GM23338 (cell line): ENCODE data around the gene SPINK7.

Experiments used
- CREB1 ChIP-seq: fragments of 250-450 bp; sonication (Bioruptor Pico); IDR thresholded peaks from 2 replicates; pipeline ENCODE4 v1.5.0; 2020; ENCODE audit warnings: low read depth, mild to moderate bottlenecking, moderate library complexity
- CTCF ChIP-seq, 2 experiments: fragments of 200-600 bp in 1 of 2; sonication (generic) in 1 of 2; conservative IDR thresholded peaks; 2 replicates each; pipeline versions ENCODE4 v1.5.1 to v1.6.1; 2016 to 2017; ENCODE audit warnings: antibody characterized with exemption in 2 of 2, low read depth in 2 of 2, mild to moderate bottlenecking in 2 of 2, moderate library complexity in 1 of 2
- ETS1 ChIP-seq: IDR thresholded peaks from 2 replicates; pipeline ENCODE4 v1.6.1; 2016; ENCODE audit warnings: antibody characterized with exemption
- EZH2 ChIP-seq: fragments of 200-600 bp; sonication (generic); IDR thresholded peaks from one replicate; pipeline ENCODE4 v1.8.0; 2017; ENCODE audit warnings: antibody characterized with exemption, mild to moderate bottlenecking, low read depth; ENCODE audit not compliant: unreplicated experiment
- EZH2phosphoT487 ChIP-seq: fragments of 200-600 bp; sonication (generic); IDR thresholded peaks from one replicate; pipeline ENCODE4 v1.8.1; 2018; ENCODE audit warnings: antibody characterized with exemption; ENCODE audit not compliant: unreplicated experiment
- JUNB ChIP-seq: IDR thresholded peaks from one replicate; pipeline ENCODE4 v1.6.1; 2016; ENCODE audit warnings: antibody characterized with exemption; ENCODE audit not compliant: unreplicated experiment
- NANOG ChIP-seq: IDR thresholded peaks from 2 replicates; pipeline ENCODE4 v1.6.1; 2016; ENCODE audit warnings: antibody characterized with exemption, borderline replicate concordance
- POLR2AphosphoS5 ChIP-seq: IDR thresholded peaks from 2 replicates; pipeline ENCODE4 v1.6.1; 2016; ENCODE audit warnings: antibody characterized with exemption, low read depth
- STAT1 ChIP-seq: IDR thresholded peaks from one replicate; pipeline ENCODE4 v1.6.1; 2016; ENCODE audit warnings: antibody characterized with exemption; ENCODE audit not compliant: unreplicated experiment
- ZNF114 ChIP-seq: fragments of 250-450 bp; sonication (Bioruptor Pico); IDR thresholded peaks from 2 replicates; pipeline ENCODE4 v1.5.0; 2020; ENCODE audit warnings: mild to moderate bottlenecking, moderate library complexity
- ZNF331 ChIP-seq: fragments of 250-450 bp; sonication (Bioruptor Pico); IDR thresholded peaks from 2 replicates; pipeline ENCODE4 v1.5.0; 2020; ENCODE audit warnings: low read depth, mild to moderate bottlenecking, moderate library complexity
- TF ChIP-seq, protein P1 (sequence below): IDR thresholded peaks from one replicate; pipeline ENCODE4 v1.6.1; 2018; ENCODE audit warnings: antibody characterized with exemption; ENCODE audit not compliant: unreplicated experiment
- TF ChIP-seq, protein P2 (sequence below): fragments of 250-450 bp; sonication (Bioruptor Pico); IDR thresholded peaks from 2 replicates; pipeline ENCODE4 v1.5.0; 2020; ENCODE audit warnings: mild to moderate bottlenecking, moderate library complexity

- TF ChIP-seq NANOG (no peak), CTCF (conservative IDR thresholded peaks at IDR 0.05; ENCODE audit: low read depth in 2 of 2) (no peak), CREB1 (no peak), EZH2phosphoT487 (no peak), POLR2AphosphoS5 (no peak), EZH2 (no peak), JUNB (no peak), ETS1 (no peak), ZNF114 (CRISPR knock-in tag) (no peak), STAT1 (no peak), ZNF331 (CRISPR knock-in tag) (no peak)
- TF ChIP-seq, protein P1, sequence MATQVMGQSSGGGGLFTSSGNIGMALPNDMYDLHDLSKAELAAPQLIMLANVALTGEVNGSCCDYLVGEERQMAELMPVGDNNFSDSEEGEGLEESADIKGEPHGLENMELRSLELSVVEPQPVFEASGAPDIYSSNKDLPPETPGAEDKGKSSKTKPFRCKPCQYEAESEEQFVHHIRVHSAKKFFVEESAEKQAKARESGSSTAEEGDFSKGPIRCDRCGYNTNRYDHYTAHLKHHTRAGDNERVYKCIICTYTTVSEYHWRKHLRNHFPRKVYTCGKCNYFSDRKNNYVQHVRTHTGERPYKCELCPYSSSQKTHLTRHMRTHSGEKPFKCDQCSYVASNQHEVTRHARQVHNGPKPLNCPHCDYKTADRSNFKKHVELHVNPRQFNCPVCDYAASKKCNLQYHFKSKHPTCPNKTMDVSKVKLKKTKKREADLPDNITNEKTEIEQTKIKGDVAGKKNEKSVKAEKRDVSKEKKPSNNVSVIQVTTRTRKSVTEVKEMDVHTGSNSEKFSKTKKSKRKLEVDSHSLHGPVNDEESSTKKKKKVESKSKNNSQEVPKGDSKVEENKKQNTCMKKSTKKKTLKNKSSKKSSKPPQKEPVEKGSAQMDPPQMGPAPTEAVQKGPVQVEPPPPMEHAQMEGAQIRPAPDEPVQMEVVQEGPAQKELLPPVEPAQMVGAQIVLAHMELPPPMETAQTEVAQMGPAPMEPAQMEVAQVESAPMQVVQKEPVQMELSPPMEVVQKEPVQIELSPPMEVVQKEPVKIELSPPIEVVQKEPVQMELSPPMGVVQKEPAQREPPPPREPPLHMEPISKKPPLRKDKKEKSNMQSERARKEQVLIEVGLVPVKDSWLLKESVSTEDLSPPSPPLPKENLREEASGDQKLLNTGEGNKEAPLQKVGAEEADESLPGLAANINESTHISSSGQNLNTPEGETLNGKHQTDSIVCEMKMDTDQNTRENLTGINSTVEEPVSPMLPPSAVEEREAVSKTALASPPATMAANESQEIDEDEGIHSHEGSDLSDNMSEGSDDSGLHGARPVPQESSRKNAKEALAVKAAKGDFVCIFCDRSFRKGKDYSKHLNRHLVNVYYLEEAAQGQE, result no peak
- TF ChIP-seq, protein P2, sequence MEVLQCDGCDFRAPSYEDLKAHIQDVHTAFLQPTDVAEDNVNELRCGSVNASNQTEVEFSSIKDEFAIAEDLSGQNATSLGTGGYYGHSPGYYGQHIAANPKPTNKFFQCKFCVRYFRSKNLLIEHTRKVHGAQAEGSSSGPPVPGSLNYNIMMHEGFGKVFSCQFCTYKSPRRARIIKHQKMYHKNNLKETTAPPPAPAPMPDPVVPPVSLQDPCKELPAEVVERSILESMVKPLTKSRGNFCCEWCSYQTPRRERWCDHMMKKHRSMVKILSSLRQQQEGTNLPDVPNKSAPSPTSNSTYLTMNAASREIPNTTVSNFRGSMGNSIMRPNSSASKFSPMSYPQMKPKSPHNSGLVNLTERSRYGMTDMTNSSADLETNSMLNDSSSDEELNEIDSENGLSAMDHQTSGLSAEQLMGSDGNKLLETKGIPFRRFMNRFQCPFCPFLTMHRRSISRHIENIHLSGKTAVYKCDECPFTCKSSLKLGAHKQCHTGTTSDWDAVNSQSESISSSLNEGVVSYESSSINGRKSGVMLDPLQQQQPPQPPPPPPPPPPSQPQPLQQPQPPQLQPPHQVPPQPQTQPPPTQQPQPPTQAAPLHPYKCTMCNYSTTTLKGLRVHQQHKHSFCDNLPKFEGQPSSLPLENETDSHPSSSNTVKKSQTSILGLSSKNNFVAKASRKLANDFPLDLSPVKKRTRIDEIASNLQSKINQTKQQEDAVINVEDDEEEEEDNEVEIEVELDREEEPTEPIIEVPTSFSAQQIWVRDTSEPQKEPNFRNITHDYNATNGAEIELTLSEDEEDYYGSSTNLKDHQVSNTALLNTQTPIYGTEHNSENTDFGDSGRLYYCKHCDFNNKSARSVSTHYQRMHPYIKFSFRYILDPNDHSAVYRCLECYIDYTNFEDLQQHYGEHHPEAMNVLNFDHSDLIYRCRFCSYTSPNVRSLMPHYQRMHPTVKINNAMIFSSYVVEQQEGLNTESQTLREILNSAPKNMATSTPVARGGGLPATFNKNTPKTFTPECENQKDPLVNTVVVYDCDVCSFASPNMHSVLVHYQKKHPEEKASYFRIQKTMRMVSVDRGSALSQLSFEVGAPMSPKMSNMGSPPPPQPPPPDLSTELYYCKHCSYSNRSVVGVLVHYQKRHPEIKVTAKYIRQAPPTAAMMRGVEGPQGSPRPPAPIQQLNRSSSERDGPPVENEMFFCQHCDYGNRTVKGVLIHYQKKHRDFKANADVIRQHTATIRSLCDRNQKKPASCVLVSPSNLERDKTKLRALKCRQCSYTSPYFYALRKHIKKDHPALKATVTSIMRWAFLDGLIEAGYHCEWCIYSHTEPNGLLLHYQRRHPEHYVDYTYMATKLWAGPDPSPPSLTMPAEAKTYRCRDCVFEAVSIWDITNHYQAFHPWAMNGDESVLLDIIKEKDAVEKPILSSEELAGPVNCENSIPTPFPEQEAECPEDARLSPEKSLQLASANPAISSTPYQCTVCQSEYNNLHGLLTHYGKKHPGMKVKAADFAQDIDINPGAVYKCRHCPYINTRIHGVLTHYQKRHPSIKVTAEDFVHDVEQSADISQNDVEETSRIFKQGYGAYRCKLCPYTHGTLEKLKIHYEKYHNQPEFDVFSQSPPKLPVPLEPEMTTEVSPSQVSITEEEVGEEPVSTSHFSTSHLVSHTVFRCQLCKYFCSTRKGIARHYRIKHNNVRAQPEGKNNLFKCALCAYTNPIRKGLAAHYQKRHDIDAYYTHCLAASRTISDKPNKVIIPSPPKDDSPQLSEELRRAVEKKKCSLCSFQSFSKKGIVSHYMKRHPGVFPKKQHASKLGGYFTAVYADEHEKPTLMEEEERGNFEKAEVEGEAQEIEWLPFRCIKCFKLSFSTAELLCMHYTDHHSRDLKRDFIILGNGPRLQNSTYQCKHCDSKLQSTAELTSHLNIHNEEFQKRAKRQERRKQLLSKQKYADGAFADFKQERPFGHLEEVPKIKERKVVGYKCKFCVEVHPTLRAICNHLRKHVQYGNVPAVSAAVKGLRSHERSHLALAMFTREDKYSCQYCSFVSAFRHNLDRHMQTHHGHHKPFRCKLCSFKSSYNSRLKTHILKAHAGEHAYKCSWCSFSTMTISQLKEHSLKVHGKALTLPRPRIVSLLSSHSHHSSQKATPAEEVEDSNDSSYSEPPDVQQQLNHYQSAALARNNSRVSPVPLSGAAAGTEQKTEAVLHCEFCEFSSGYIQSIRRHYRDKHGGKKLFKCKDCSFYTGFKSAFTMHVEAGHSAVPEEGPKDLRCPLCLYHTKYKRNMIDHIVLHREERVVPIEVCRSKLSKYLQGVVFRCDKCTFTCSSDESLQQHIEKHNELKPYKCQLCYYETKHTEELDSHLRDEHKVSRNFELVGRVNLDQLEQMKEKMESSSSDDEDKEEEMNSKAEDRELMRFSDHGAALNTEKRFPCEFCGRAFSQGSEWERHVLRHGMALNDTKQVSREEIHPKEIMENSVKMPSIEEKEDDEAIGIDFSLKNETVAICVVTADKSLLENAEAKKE (CRISPR knock-in tag), result no peak
These were observed 35.5 kb downstream of the SPINK7 start for GRCh38 chr5:148347706-148348105.
